ENCODE measurements around the gene TNNT3. TPM values are rescaled to one million over a fixed set of nuclear protein-coding genes. Genes with fewer than 3 reads are reported as not detected.

The TNNT3 gene
- total and polyA plus RNA-seq, 8 donors = 1.7 to 4.4 (median 2.5) TPM

DNA sequence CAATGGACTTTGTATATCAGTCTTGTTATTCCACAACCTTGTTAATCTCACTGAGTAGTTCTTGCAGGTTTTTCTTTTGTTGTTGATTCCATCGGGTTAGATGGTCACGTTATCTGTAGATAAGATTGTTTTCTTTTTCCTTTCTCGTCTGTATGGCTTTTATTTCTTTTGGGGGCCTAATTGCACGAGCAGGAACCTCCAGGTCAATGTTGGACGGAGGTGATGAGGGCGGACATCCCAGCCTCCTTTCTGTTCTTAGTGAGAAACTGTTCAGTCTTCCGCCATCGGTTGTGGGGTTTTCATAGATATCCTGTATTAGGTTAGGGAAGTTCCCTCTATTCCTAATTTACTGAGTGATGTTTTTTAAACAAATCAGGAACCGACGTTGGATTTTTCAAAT is 23.0 kb upstream of the TNNT3 start:
- intact Hi-C loops (cut with DNase I) = loop anchor here in 1 of 2 donors (5.0 kb wide), 1 partner anchor 46 kb away; no protein-coding TSS in a partner anchor
- no peak for ATAC-seq
- H3K4me3 ChIP-seq = no peak overlapping the region
- DNase-seq = peak in 1 of 4 donors; percentile 13
- H3K9me3 ChIP-seq = no peaks in the 10 kb centered on the region
- H3K36me3 ChIP-seq = no peaks in the 10 kb centered on the region
- H3K27me3 ChIP-seq = peaks cover 0 to 6% of the 10 kb centered on the region in 2 donors
- H3K4me1 ChIP-seq = peaks cover 0 to 7% of the 10 kb centered on the region in 2 donors
- H3K27ac ChIP-seq = no peak overlapping the region
- TF ChIP-seq, protein P1, sequence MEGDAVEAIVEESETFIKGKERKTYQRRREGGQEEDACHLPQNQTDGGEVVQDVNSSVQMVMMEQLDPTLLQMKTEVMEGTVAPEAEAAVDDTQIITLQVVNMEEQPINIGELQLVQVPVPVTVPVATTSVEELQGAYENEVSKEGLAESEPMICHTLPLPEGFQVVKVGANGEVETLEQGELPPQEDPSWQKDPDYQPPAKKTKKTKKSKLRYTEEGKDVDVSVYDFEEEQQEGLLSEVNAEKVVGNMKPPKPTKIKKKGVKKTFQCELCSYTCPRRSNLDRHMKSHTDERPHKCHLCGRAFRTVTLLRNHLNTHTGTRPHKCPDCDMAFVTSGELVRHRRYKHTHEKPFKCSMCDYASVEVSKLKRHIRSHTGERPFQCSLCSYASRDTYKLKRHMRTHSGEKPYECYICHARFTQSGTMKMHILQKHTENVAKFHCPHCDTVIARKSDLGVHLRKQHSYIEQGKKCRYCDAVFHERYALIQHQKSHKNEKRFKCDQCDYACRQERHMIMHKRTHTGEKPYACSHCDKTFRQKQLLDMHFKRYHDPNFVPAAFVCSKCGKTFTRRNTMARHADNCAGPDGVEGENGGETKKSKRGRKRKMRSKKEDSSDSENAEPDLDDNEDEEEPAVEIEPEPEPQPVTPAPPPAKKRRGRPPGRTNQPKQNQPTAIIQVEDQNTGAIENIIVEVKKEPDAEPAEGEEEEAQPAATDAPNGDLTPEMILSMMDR (IDR thresholded peaks at IDR 0.05) = no peak

DNA sequence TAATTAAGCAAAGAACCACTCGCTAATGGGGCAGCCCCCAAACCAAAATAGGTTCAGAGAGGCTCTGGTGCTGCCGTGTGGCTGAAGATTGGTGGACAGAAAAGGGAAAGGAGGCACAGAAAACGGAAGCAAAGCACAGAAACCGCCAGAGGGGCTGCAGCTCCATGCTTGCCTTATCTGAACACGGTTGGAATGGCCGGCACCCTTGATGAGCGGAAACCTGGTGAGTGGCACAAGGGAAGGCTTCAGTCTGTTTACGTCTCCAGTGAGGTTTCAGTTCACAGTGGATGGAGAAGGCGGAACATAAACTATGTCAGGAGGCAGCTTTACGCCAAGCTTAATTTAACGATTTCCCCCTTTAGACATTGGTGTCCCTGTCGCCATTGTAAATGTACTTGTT is 22.6 kb upstream of the TNNT3 start:
- ATAC-seq (no peak), DNase-seq (peak in 2 of 4 donors; percentile 31)
- Histone ChIP-seq H3K4me3 (peak overlapping the region in 1 of 2 donors; percentile 13), H3K9me3 (no peaks in the 10 kb centered on the region), H3K27me3 (peaks cover 0 to 4% of the 10 kb centered on the region in 2 donors), H3K36me3 (no peaks in the 10 kb centered on the region), H3K4me1 (peaks cover 0 to 7% of the 10 kb centered on the region in 2 donors), H3K27ac (no peak overlapping the region)
- TF ChIP-seq, protein P1 (IDR thresholded peaks at IDR 0.05) = no peak
- intact Hi-C loops (cut with DNase I) = loop anchor here in 1 of 2 donors (5.0 kb wide), 1 partner anchor 45 kb away; no protein-coding TSS in a partner anchor

DNA sequence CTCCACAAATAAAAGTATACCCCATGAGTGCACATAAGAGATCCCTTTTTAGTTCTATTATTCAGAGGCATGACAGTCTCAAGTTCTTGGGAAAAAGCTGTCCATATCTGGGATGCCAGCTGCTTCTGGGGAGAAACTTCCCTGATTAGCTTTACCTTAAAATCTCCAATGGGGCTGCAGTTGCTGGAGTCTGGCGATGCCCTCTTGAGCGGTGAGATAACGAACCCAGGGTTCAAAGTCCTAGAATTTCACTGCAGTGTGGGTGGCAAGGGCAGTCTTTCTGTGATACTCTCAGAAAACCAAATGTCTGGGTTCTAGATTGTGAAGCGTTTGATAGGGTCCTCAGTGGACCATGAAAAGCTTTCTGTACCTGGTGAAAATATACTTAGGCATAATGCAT is 20.4 kb upstream of the TNNT3 start:
- no peak overlapping the region for H3K27ac ChIP-seq
- TF ChIP-seq, protein P1 (IDR thresholded peaks at IDR 0.05) = no peak
- ATAC-seq (no peak), DNase-seq (no peak)
- no peak overlapping the region for H3K4me3 ChIP-seq
- intact Hi-C loops (cut with DNase I) = loop anchor here in 1 of 2 donors (5.0 kb wide), 1 partner anchor 43 kb away; no protein-coding TSS in a partner anchor
- H3K27me3 ChIP-seq = peaks cover 0 to 4% of the 10 kb centered on the region in 2 donors
- no peaks in the 10 kb centered on the region for H3K9me3 ChIP-seq
- H3K4me1 ChIP-seq = peaks cover 0 to 7% of the 10 kb centered on the region in 2 donors
- no peaks in the 10 kb centered on the region for H3K36me3 ChIP-seq

DNA sequence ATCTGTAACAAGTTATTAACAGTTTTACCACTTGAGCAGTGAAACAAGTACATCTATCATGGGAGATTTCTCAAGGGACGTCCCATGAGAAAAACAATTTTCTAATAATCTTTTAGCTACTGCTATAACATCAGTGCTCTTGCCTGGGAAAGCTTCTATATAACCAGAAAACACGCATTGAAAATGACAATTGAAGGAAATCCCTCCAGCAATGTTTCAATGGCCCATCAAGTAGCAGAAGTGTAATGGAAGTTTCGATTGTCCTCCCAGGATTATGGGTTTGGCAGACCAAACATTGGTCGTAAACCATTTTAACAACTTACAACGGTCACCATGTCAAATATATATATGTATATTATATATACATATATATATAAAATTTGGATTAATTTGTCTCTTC is 19.8 kb upstream of the TNNT3 start:
- Histone ChIP-seq H3K27me3 (peaks cover 0 to 4% of the 10 kb centered on the region in 2 donors), H3K36me3 (no peaks in the 10 kb centered on the region), H3K9me3 (no peaks in the 10 kb centered on the region), H3K27ac (no peak overlapping the region), H3K4me1 (peaks cover 0 to 7% of the 10 kb centered on the region in 2 donors), H3K4me3 (no peak overlapping the region)
- ATAC-seq (no peak), DNase-seq (no peak)
- TF ChIP-seq, protein P1 (IDR thresholded peaks at IDR 0.05) = no peak
- intact Hi-C loops (cut with DNase I) = loop anchor here in 1 of 2 donors (5.0 kb wide), 1 partner anchor 43 kb away; no protein-coding TSS in a partner anchor

DNA sequence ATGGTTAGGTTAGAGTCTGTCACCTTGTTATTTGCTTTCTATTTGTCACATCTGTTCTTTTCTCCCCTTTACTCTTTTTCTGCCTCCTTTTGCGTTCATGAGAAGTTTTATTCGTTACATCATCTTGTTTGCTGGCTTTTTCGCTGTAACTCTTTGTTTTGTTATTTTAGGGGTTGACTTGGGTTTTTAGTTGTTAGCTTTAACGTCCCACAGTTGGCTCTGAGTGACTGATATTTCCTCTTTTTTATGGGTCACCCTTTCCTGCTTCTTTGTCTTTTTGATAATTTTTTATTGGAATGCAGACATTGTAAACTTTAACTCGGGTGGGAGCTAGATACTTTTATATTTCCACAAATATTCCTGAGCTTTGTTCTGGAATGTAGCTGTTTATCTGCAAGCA is 13.3 kb upstream of the TNNT3 start:
- no peak overlapping the region for H3K4me3 ChIP-seq
- intact Hi-C loops (cut with DNase I) = no loop called here
- H3K9me3 ChIP-seq = no peaks in the 10 kb centered on the region
- no peak overlapping the region for H3K27ac ChIP-seq
- H3K4me1 ChIP-seq = no peaks in the 10 kb centered on the region
- DNase-seq (no peak), ATAC-seq (no peak)
- no peaks in the 10 kb centered on the region for H3K27me3 ChIP-seq
- no peaks in the 10 kb centered on the region for H3K36me3 ChIP-seq
- TF ChIP-seq, protein P1 (IDR thresholded peaks at IDR 0.05) = no peak

All from left lung (tissue), 10 donors.